Tibial nerve (tissue), 4 donors: ENCODE results near the gene ZBTB11. TPM values are rescaled to one million over a fixed set of nuclear protein-coding genes. Genes with fewer than 3 reads are reported as not detected.

Experiments used
- DNase-seq, 2 donors: peaks; one replicate each; pipeline ENCODE4 v3.0.0-alpha.2; 2019; ENCODE audit warnings: low spot score in 2 of 2
- H3K27ac ChIP-seq, 4 donors: fragments of 200-600 bp; sonication (generic) in 3 of 4; one replicate each; pipeline ENCODE4 v1.5.1; 2017 to 2019; ENCODE audit warnings: mild to moderate bottlenecking in 1 of 4
- H3K27me3 ChIP-seq, 2 donors: fragments of 200-600 bp; sonication (generic) in 1 of 2; one replicate each; pipeline versions ENCODE4 v1.5.1 to v1.6.0; 2017 to 2019
- H3K36me3 ChIP-seq, 3 donors: fragments of 200-600 bp; sonication (generic); one replicate each; pipeline ENCODE4 v1.5.1; 2018 to 2019
- H3K4me1 ChIP-seq, 4 donors: fragments of 200-600 bp; sonication (generic) in 3 of 4; one replicate each; pipeline ENCODE4 v1.5.1; 2017 to 2019
- H3K4me3 ChIP-seq, 4 donors: fragments of 200-600 bp; sonication (generic) in 3 of 4; one replicate each; pipeline ENCODE4 v1.5.1; 2017 to 2019; ENCODE audit warnings: mild to moderate bottlenecking in 1 of 4, moderate library complexity in 1 of 4
- H3K9me3 ChIP-seq, 4 donors: fragments of 200-600 bp; sonication (generic) in 3 of 4; one replicate each; pipeline ENCODE4 v1.5.1; 2017 to 2019
- CTCF ChIP-seq, 5 experiments: fragments of 200-600 bp in 3 of 5; fragments of 450-650 bp in 2 of 5; sonication (generic) in 3 of 5; IDR thresholded peaks; one replicate each; pipeline ENCODE4 v1.5.1; 2016 to 2019; ENCODE audit warnings: antibody characterized with exemption in 5 of 5, mild to moderate bottlenecking in 3 of 5, moderate library complexity in 2 of 5
- EP300 ChIP-seq, 2 donors: sonication (generic); formaldehyde crosslinking; IDR thresholded peaks; one replicate each; pipeline ENCODE4 v1.6.1; 2017; ENCODE audit warnings: antibody characterized with exemption in 2 of 2, mild to moderate bottlenecking in 1 of 2
- POLR2A ChIP-seq, 2 donors: fragments of 450-650 bp; IDR thresholded peaks; one replicate each; pipeline ENCODE4 v1.6.1; 2017; ENCODE audit warnings: antibody characterized with exemption in 2 of 2, mild to moderate bottlenecking in 2 of 2, moderate library complexity in 2 of 2
- WGBS, 2 donors: methylation state at CpG; one replicate each; pipeline ENCODE4 v1.1.5; 2018; 5-methylcytosine and 5-hydroxymethylcytosine counted together
- total RNA-seq, 4 donors: library from RNA; depleted of rRNA; stranded (reverse); fragments of >200 nt; gene quantifications; one replicate each; pipeline ENCODE4 v1.1.0, GENCODE V29; 2016

The ZBTB11 gene
- total RNA-seq, 4 donors from 2014 or later, result 18.3 to 20.5 (median 19.6) TPM

- Histone ChIP-seq H3K36me3 (peaks cover 0 to 36% (median 5%) of the 10 kb centered on the region in 3 donors), H3K27ac (peak overlapping the region; percentile 89 to 98 (median 96)), H3K9me3 (no peaks in the 10 kb centered on the region), H3K27me3 (no peaks in the 10 kb centered on the region), H3K4me1 (peaks cover 0 to 38% (median 19%) of the 10 kb centered on the region in 4 donors), H3K4me3 (peak overlapping the region; percentile 79 to 99 (median 91))
- DNase-seq, result peak in 1 of 2 donors; percentile 35
- WGBS, 2 donors, result 8 to 9% methylated on average over 26 to 27 of the region's 27 CpGs
- TF ChIP-seq CTCF (IDR thresholded peaks at IDR 0.05), result peak in 1 of 5 experiments; percentile 16
- TF ChIP-seq EP300 (IDR thresholded peaks at IDR 0.05), result no peak
Observed at GRCh38 chr3:101675709-101676215, 1.2 kb downstream of the ZBTB11 start.

- TF ChIP-seq CTCF (IDR thresholded peaks at IDR 0.05) (no peak), EP300 (IDR thresholded peaks at IDR 0.05) (no peak), POLR2A (IDR thresholded peaks at IDR 0.05) (no peak)
- no peak overlapping the region for H3K4me3 ChIP-seq
- no peaks in the 10 kb centered on the region for H3K27me3 ChIP-seq
- DNase-seq, result no peak
- peaks cover 0 to 33% (median 0%) of the 10 kb centered on the region in 3 donors for H3K36me3 ChIP-seq
- 92 to 96% methylated on average over 9 of the region's 9 CpGs for WGBS, 2 donors
- H3K27ac ChIP-seq, result no peak overlapping the region
- H3K9me3 ChIP-seq, result no peaks in the 10 kb centered on the region
- H3K4me1 ChIP-seq, result peaks cover 0 to 38% (median 19%) of the 10 kb centered on the region in 4 donors
Observed at GRCh38 chr3:101674518-101674917, 2.4 kb downstream of the ZBTB11 start.

DNA sequence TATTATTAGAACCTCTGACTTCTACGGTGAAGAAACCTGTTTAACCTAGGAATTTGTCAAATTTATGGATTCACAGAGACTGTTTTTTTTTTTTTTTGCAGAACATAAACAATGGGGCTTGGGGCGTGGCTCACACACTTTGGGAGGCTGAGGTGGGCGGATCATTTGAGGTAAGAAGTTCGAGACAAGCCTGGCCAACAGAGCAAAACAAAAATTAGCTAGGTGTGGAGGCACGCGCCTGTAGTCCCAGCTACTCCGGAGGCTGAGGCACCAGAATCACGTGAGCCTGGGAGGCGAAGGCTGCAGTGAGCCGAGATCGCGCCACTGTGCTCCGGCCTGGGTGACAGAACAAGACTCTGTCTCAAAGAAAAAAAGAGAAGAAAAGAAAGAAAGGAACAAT, 3.0 kb downstream of the ZBTB11 start:
- Histone ChIP-seq H3K27ac (no peak overlapping the region), H3K27me3 (no peaks in the 10 kb centered on the region), H3K4me1 (peaks cover 0 to 38% (median 19%) of the 10 kb centered on the region in 4 donors), H3K9me3 (no peaks in the 10 kb centered on the region), H3K4me3 (no peak overlapping the region), H3K36me3 (peaks cover 0 to 33% (median 0%) of the 10 kb centered on the region in 3 donors)
- no peak for DNase-seq
- 91 to 94% methylated on average over 13 of the region's 13 CpGs for WGBS, 2 donors
- no peak for TF ChIP-seq POLR2A (IDR thresholded peaks at IDR 0.05)
- TF ChIP-seq CTCF (IDR thresholded peaks at IDR 0.05), result no peak
- TF ChIP-seq EP300 (IDR thresholded peaks at IDR 0.05), result no peak

DNA sequence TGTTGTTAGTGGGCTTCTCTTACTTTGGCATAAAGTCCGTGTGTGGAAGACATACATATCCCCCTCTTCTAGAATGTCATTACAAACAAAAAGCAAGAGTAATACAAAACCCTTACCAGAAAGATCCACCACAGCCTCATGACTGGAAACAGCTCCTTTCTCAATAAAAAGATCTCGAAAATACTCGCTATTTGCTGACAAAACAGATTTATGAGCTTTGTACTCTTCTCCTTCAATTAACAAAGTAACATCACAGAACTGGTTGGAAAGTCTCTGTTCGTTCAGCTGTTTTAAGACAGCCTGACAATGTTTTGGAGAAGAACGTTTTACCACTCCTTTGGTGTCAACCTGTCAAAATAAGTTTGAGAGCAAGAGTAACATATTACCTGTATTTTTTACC, 5.9 kb downstream of the ZBTB11 start:
- H3K27ac ChIP-seq, result no peak overlapping the region
- H3K4me1 ChIP-seq, result peaks cover 0 to 26% (median 9%) of the 10 kb centered on the region in 4 donors
- WGBS, 2 donors, result 88 to 89% methylated on average over 5 of the region's 5 CpGs
- TF ChIP-seq EP300 (IDR thresholded peaks at IDR 0.05) (no peak), CTCF (IDR thresholded peaks at IDR 0.05) (no peak), POLR2A (IDR thresholded peaks at IDR 0.05) (no peak)
- H3K36me3 ChIP-seq, result peaks cover 0 to 45% (median 0%) of the 10 kb centered on the region in 3 donors
- DNase-seq, result no peak
- no peaks in the 10 kb centered on the region for H3K27me3 ChIP-seq
- H3K4me3 ChIP-seq, result no peak overlapping the region
- H3K9me3 ChIP-seq, result no peaks in the 10 kb centered on the region

DNA sequence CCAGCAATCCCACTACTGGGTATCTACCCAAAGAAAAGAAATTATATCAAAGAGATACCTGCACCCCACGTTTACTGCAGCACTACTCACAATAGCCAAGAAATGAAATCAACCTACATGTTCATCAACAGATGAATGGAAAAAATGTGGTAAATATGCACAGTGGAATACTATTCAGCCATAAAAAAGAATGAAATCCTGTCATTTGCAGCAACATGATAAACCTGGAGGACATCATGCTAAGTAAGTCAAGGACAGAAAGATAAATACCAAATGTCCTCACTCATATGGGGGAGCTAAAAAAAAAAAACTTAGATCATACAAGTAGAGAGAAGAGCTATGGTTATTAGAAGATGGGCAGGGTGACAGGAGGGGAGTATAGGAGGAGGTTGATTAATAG, 9.1 kb downstream of the ZBTB11 start:
- Histone ChIP-seq H3K27ac (no peak overlapping the region), H3K27me3 (no peaks in the 10 kb centered on the region), H3K4me1 (peaks cover 0 to 8% (median 0%) of the 10 kb centered on the region in 4 donors), H3K36me3 (peaks cover 3 to 74% (median 6%) of the 10 kb centered on the region in 3 donors), H3K4me3 (no peak overlapping the region), H3K9me3 (no peaks in the 10 kb centered on the region)
- WGBS, 2 donors, result 97% methylated on average over 1 of the region's 1 CpG
- no peak for DNase-seq
- no peak for TF ChIP-seq EP300 (IDR thresholded peaks at IDR 0.05)
- no peak for TF ChIP-seq CTCF (IDR thresholded peaks at IDR 0.05)
- TF ChIP-seq POLR2A (IDR thresholded peaks at IDR 0.05), result no peak
